Measurements from ENCODE around the gene CNKSR3.

The CNKSR3 gene

DNA sequence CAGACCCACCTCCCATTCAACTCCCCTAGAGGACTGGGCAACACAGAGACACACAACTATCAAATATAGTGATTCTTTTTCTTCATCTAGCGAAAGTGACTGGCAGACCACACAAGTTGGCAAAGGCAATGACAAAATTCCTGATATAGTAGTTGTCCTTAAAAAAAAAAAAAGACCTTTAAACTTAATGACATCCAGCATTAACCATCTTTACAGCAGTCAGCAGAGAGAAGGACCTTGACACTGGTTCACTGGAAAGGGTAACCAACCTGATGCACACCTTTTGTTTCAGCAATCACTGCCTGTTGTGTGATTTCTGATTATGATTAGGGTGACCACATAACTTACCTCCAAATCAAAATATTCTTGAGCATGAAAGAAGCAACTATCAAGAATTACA, 1.7 kb upstream of the CNKSR3 start:
- no peaks in the 10 kb centered on the region for H3K9me3 ChIP-seq (ENCODE audit: control insufficient read depth, insufficient read depth, low read depth, low read length)
- peaks cover 27% of the 10 kb centered on the region for H3K4me1 ChIP-seq (ENCODE audit: control insufficient read depth, insufficient read depth, low read length)
- no peak overlapping the region for H3K9ac ChIP-seq (ENCODE audit: low read length)
- no peak overlapping the region for H3K27ac ChIP-seq (ENCODE audit: low read depth, low read length)
- H3K4me3 ChIP-seq (ENCODE audit: low read depth, low read length) = no peak overlapping the region
- H3K27me3 ChIP-seq (ENCODE audit: control insufficient read depth, insufficient read depth, low read length) = peaks cover 80% of the 10 kb centered on the region
- no peaks in the 10 kb centered on the region for H3K36me3 ChIP-seq (ENCODE audit: control insufficient read depth, insufficient read depth, low read length)

DNA sequence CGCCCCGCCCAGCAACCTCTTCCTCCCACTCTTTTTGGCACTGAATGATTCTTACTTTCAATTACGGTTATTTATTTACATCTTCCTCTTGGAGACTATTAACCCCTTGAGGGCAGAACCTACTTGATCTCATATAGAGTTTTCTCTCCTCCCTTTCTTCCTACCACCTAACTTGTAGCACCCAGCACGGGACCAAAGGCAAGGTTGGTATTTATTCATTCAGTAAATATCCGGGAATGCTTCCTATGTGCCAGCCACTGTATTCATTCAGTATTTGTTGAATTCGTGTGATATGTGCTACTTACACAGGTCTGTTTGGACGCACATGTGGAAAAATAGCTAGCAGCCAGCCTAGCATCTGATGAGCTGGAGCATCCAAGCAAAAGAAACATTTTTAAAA, 1.3 kb upstream of the CNKSR3 start:
- Histone ChIP-seq H3K9me3 (ENCODE audit: control insufficient read depth, insufficient read depth, low read depth, low read length) (no peaks in the 10 kb centered on the region), H3K9ac (ENCODE audit: low read length) (no peak overlapping the region), H3K36me3 (ENCODE audit: control insufficient read depth, insufficient read depth, low read length) (no peaks in the 10 kb centered on the region), H3K4me1 (ENCODE audit: control insufficient read depth, insufficient read depth, low read length) (peaks cover 27% of the 10 kb centered on the region), H3K27me3 (ENCODE audit: control insufficient read depth, insufficient read depth, low read length) (peaks cover 82% of the 10 kb centered on the region), H3K4me3 (ENCODE audit: low read depth, low read length) (no peak overlapping the region), H3K27ac (ENCODE audit: low read depth, low read length) (no peak overlapping the region)

DNA sequence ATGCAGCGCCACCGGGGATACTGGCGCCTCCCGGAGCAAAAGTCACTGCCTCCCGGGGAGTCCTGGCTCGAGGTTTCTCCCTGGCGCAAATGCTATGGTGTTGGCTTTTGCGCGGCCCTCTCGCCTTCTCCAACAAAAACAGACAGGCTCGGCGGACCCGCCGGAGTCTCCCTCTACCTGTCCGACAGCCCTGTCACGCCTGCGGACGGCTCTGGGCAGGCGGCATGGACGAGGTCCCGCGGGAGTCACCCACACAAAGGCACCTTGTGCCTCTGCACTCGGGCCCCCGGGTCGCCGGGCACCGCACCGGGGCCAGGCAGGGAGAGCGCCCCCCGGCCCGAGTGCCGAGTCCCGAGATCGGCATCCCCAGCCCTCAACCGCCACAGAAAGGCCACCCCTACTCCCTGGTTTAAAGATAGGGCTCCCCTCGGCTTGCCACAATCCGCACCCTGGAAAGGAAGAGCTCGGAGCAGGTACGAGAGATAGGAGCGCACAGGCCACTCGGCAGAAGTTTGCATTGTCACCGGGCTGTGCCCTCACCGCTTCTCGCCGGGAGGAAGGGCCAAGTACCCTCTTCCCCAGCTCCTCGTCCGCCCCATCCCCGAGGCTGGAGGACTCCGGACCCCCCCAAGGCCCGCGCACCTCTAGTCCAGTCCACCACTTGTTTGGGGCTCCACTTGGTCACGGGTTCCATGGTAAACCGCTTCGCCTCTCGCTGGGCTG, 903 bp downstream of the CNKSR3 start:
- Histone ChIP-seq H3K9me3 (ENCODE audit: control insufficient read depth, insufficient read depth, low read depth, low read length) (no peaks in the 10 kb centered on the region), H3K27ac (ENCODE audit: low read depth, low read length) (peak overlapping the region; percentile 13; the same call in 1 of the 2 replicates), H3K27me3 (ENCODE audit: control insufficient read depth, insufficient read depth, low read length) (peaks cover 84% of the 10 kb centered on the region), H3K4me3 (ENCODE audit: low read depth, low read length) (peak overlapping the region; percentile 86), H3K9ac (ENCODE audit: low read length) (peak overlapping the region; percentile 82), H3K4me1 (ENCODE audit: control insufficient read depth, insufficient read depth, low read length) (peaks cover 24% of the 10 kb centered on the region), H3K36me3 (ENCODE audit: control insufficient read depth, insufficient read depth, low read length) (no peaks in the 10 kb centered on the region)

DNA sequence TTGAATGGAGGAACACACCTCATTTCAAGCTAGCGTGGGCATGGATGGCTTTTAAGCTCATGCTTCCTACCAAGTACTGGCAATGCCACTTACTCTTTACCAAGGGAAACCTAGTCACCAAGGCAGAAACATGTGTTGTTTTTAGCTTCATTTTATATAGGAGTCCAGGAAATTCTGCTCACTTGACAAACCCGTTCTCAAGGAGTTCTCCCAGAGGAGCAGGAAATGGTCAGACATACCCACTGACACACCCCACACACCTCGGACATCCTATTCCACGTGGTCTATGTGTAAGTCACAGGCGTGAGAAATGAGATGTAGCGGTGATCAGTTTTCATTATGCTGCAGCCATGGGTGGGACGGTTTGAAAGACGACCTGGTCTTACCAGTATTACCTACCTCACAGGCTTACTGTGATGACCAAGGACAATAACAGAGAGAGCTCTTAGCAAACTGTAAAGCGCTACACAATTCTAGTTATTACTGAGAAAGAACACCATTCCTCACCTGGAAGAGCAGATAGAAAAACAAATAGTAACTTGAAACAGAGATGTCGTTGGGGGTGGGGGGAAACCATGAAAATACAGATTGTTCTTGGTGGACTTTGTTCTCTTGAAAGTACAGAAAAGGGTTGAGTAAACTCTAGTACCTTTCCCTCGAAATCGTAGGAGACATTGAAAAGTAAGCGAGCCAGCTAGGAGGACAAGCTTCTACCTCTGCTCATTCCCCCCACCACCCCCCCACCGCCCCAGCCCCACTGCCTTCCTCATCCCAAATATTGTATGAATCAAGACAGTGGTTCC, 1.7 kb downstream of the CNKSR3 start:
- Histone ChIP-seq H3K9ac (ENCODE audit: low read length) (peak overlapping the region; percentile 82), H3K4me3 (ENCODE audit: low read depth, low read length) (peak overlapping the region; percentile 86), H3K27me3 (ENCODE audit: control insufficient read depth, insufficient read depth, low read length) (peaks cover 84% of the 10 kb centered on the region), H3K4me1 (ENCODE audit: control insufficient read depth, insufficient read depth, low read length) (peaks cover 28% of the 10 kb centered on the region), H3K9me3 (ENCODE audit: control insufficient read depth, insufficient read depth, low read depth, low read length) (no peaks in the 10 kb centered on the region), H3K27ac (ENCODE audit: low read depth, low read length) (no peak overlapping the region), H3K36me3 (ENCODE audit: control insufficient read depth, insufficient read depth, low read length) (no peaks in the 10 kb centered on the region)

DNA sequence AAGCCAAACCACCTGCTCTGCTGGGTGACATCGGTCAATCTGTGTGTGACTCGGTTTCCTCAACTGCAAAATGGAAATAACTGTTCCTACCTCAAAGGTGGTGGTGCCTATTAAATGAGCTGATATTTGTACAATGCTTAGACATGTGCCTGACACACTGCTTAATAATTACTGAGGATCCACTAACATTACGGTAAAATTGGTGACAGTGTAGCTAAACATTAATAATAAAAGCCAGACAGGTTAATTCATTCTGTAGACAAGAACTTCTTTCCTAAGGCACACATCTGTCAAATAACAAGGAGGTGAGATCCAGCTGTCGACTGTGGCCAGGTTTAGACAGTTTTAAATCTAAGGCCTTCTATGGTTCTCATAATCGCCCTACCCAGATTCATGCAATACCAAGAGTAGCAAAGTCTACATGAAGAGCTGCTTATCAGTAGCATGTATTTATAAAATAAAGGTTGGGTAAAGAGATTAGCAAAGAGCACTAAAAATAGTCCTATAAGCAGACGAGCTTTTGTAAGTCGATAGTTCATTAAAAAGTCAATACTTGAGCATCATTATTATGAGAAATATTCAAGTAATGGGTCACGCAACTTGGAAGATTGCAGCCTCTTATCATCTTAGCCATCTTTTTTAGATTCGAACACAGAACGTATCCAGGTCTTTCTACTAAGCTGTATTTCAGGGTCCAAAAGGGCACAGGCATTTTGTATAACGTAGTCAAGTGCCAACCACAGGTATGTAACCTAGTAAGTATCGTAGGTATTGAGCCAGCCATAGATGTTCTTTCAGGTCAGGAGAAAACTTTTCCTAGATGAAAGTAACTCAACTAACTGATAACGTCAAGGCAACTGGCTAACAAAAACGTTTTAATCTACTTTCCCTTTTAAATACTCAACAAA, 3.2 kb downstream of the CNKSR3 start:
- no peak overlapping the region for H3K4me3 ChIP-seq (ENCODE audit: low read depth, low read length)
- peaks cover 17% of the 10 kb centered on the region for H3K4me1 ChIP-seq (ENCODE audit: control insufficient read depth, insufficient read depth, low read length)
- no peak overlapping the region for H3K27ac ChIP-seq (ENCODE audit: low read depth, low read length)
- no peaks in the 10 kb centered on the region for H3K36me3 ChIP-seq (ENCODE audit: control insufficient read depth, insufficient read depth, low read length)
- peaks cover 83% of the 10 kb centered on the region for H3K27me3 ChIP-seq (ENCODE audit: control insufficient read depth, insufficient read depth, low read length)
- no peak overlapping the region for H3K9ac ChIP-seq (ENCODE audit: low read length)
- no peaks in the 10 kb centered on the region for H3K9me3 ChIP-seq (ENCODE audit: control insufficient read depth, insufficient read depth, low read depth, low read length)

DNA sequence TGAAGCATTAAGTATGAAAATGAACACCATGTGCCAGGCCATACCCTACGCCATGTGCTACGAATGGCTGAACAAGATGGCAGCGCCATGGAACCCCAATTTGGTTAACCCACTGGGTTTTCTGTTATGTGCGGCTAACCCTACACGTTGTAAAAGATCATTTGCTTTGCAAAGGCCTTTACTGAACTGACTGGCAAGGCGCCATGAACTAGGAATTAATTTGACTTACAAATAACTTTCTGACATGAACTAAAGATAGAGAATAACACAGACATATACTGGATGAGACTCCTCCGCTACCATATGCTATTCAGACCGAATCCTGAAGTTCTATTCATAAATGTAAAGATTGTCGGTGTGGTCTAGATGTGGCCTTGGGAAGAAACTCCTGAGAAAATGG, 3.9 kb downstream of the CNKSR3 start:
- H3K27ac ChIP-seq (ENCODE audit: low read depth, low read length) = no peak overlapping the region
- no peak overlapping the region for H3K4me3 ChIP-seq (ENCODE audit: low read depth, low read length)
- H3K27me3 ChIP-seq (ENCODE audit: control insufficient read depth, insufficient read depth, low read length) = peaks cover 77% of the 10 kb centered on the region
- no peaks in the 10 kb centered on the region for H3K9me3 ChIP-seq (ENCODE audit: control insufficient read depth, insufficient read depth, low read depth, low read length)
- H3K9ac ChIP-seq (ENCODE audit: low read length) = no peak overlapping the region
- no peaks in the 10 kb centered on the region for H3K36me3 ChIP-seq (ENCODE audit: control insufficient read depth, insufficient read depth, low read length)
- peaks cover 12% of the 10 kb centered on the region; the same call in 1 of the 2 replicates for H3K4me1 ChIP-seq (ENCODE audit: control insufficient read depth, insufficient read depth, low read length)

DNA sequence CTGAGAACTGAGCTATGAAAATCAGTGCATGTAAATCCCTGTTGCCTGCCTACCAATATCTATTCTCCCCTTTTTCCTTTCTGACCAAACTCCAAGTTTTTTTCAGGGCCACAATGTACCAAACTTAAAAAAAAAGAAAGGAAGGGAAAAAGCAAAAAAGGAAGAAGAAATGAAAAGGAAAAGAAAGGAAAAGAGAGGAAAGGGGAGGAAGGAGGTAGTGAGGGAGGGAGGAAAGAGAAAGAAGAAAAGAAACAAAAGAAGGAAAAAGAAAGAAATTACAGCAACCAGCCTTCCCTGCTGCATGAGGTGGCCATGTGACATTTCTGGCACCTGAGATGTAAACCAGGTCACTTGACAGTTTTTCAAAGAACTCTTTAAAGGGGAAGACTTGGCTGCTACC, 4.4 kb downstream of the CNKSR3 start:
- H3K36me3 ChIP-seq (ENCODE audit: control insufficient read depth, insufficient read depth, low read length) = no peaks in the 10 kb centered on the region
- no peak overlapping the region for H3K4me3 ChIP-seq (ENCODE audit: low read depth, low read length)
- no peak overlapping the region for H3K9ac ChIP-seq (ENCODE audit: low read length)
- H3K27ac ChIP-seq (ENCODE audit: low read depth, low read length) = no peak overlapping the region
- H3K4me1 ChIP-seq (ENCODE audit: control insufficient read depth, insufficient read depth, low read length) = peaks cover 12% of the 10 kb centered on the region; the same call in 1 of the 2 replicates
- H3K27me3 ChIP-seq (ENCODE audit: control insufficient read depth, insufficient read depth, low read length) = peaks cover 77% of the 10 kb centered on the region
- no peaks in the 10 kb centered on the region for H3K9me3 ChIP-seq (ENCODE audit: control insufficient read depth, insufficient read depth, low read depth, low read length)

DNA sequence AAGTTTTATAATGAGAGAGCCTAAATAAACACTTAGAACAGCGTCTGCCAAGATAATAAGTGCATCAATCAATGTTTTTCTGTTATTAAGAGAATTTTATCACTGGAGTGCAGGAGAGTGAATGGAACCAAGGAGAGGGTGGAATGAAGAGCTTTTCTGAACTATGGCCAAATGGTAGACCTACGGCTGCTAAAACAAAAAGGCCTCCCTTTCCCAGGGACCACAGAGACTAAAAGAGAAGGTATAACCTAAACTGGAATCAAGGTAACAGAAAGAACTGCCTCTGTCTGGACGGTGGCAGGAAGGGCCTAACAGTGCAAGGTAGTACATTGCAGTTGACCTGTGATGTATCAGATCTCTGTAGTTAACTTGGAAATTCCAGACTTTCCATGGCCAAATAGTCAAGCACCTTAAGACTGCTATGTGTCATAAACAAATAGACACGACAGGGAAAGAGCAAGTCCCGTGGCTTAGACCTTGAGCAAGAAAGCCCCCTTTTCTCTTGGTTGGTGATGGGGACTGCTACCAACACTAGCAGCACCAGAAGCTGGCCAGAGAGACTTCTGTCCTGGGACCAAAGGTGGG, 5.5 kb downstream of the CNKSR3 start:
- no peak overlapping the region for H3K9ac ChIP-seq (ENCODE audit: low read length)
- H3K27ac ChIP-seq (ENCODE audit: low read depth, low read length) = no peak overlapping the region
- H3K27me3 ChIP-seq (ENCODE audit: control insufficient read depth, insufficient read depth, low read length) = peaks cover 73% of the 10 kb centered on the region
- no peaks in the 10 kb centered on the region for H3K36me3 ChIP-seq (ENCODE audit: control insufficient read depth, insufficient read depth, low read length)
- H3K4me1 ChIP-seq (ENCODE audit: control insufficient read depth, insufficient read depth, low read length) = peaks cover 12% of the 10 kb centered on the region; the same call in 1 of the 2 replicates
- H3K9me3 ChIP-seq (ENCODE audit: control insufficient read depth, insufficient read depth, low read depth, low read length) = no peaks in the 10 kb centered on the region
- H3K4me3 ChIP-seq (ENCODE audit: low read depth, low read length) = no peak overlapping the region

DNA sequence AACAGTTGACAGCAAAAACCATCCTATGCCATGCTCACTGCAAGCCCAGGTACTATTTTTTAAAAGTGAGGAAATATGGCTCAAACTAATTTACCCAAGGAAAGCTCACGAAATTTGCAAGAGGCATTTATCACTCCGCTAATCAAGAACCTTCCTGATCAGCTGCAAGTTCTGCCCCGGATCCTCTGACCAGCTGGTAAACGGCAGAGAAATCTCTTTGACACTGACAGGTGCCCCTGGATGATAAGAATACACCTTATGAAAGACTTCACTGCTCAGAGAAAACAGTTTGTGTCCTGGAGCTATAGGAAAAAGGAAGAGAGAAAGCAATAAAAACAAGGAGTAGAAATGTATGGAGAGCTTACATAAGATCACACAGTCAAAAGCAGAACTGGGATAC, 6.4 kb downstream of the CNKSR3 start:
- peaks cover 65% of the 10 kb centered on the region for H3K27me3 ChIP-seq (ENCODE audit: control insufficient read depth, insufficient read depth, low read length)
- no peaks in the 10 kb centered on the region for H3K9me3 ChIP-seq (ENCODE audit: control insufficient read depth, insufficient read depth, low read depth, low read length)
- no peak overlapping the region for H3K27ac ChIP-seq (ENCODE audit: low read depth, low read length)
- H3K4me3 ChIP-seq (ENCODE audit: low read depth, low read length) = no peak overlapping the region
- peaks cover 12% of the 10 kb centered on the region; the same call in 1 of the 2 replicates for H3K4me1 ChIP-seq (ENCODE audit: control insufficient read depth, insufficient read depth, low read length)
- no peak overlapping the region for H3K9ac ChIP-seq (ENCODE audit: low read length)
- no peaks in the 10 kb centered on the region for H3K36me3 ChIP-seq (ENCODE audit: control insufficient read depth, insufficient read depth, low read length)

DNA sequence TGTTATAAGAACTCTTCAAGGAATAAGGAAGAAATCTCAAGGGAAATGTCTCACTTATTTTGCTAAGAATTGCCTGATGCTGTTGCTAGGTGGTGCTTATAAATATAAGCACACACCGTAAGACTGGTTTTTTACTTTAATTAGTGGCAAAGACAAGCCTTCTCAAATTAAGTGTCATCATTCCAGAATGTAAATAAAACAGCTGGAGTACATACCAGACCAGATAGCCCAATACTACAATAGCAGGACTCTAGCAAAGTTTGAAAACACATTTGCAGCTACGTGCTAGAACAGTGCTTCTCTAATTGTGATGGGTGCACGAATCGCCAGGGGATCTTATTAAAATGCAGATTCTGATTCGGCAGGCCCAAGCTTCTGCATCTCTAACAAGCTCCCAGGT, 6.8 kb downstream of the CNKSR3 start:
- Histone ChIP-seq H3K9me3 (ENCODE audit: control insufficient read depth, insufficient read depth, low read depth, low read length) (no peaks in the 10 kb centered on the region), H3K27me3 (ENCODE audit: control insufficient read depth, insufficient read depth, low read length) (peaks cover 60% of the 10 kb centered on the region), H3K36me3 (ENCODE audit: control insufficient read depth, insufficient read depth, low read length) (no peaks in the 10 kb centered on the region), H3K4me3 (ENCODE audit: low read depth, low read length) (no peak overlapping the region), H3K9ac (ENCODE audit: low read length) (no peak overlapping the region), H3K27ac (ENCODE audit: low read depth, low read length) (no peak overlapping the region), H3K4me1 (ENCODE audit: control insufficient read depth, insufficient read depth, low read length) (peaks cover 9% of the 10 kb centered on the region; the same call in 1 of the 2 replicates)
